ENCODE measurements around the gene CHRNA1. TPM values are rescaled to one million over a fixed set of nuclear protein-coding genes. Genes with fewer than 3 reads are reported as not detected.

The CHRNA1 gene
- total and polyA plus RNA-seq, 12 donors = 0.37 TPM; not detected in 11

DNA sequence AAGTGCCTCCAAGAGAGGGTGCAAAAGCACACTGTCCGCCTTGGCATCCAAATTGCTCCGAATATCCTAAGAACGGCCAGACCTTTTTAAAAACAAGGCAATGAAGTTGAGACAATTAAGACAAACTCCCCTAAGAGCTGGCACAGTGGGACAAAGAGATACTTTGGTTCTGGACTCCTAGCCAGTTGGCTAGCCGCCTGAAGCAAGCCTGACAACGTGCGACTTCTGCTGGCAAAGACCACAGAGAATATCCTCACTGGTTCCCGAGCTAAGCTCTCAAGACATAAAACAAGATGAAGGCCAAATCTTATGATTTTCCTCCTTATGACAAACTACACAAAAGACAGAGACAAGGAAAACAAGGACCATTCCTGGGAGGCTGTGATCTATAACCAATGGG, 32.7 kb downstream of the CHRNA1 start:
- 87 to 89% (median 88%) methylated on average over 7 of the region's 7 CpGs for WGBS, 4 donors
- Histone ChIP-seq H3K27ac (no peak overlapping the region), H3K4me3 (no peak overlapping the region), H3K27me3 (peaks cover 13% of the 10 kb centered on the region), H3K4me1 (replicated peaks in 1 of 2) (peaks cover 0 to 8% of the 10 kb centered on the region in 2 donors), H3K36me3 (replicated peaks in 1 of 2) (no peaks in the 10 kb centered on the region), H3K9me3 (replicated peaks in 1 of 3) (no peaks in the 10 kb centered on the region)
- no peak for TF ChIP-seq POLR2A (IDR thresholded peaks at IDR 0.05)
- TF ChIP-seq, protein P1, sequence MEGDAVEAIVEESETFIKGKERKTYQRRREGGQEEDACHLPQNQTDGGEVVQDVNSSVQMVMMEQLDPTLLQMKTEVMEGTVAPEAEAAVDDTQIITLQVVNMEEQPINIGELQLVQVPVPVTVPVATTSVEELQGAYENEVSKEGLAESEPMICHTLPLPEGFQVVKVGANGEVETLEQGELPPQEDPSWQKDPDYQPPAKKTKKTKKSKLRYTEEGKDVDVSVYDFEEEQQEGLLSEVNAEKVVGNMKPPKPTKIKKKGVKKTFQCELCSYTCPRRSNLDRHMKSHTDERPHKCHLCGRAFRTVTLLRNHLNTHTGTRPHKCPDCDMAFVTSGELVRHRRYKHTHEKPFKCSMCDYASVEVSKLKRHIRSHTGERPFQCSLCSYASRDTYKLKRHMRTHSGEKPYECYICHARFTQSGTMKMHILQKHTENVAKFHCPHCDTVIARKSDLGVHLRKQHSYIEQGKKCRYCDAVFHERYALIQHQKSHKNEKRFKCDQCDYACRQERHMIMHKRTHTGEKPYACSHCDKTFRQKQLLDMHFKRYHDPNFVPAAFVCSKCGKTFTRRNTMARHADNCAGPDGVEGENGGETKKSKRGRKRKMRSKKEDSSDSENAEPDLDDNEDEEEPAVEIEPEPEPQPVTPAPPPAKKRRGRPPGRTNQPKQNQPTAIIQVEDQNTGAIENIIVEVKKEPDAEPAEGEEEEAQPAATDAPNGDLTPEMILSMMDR (IDR thresholded peaks at IDR 0.05) = no peak
- no peak for DNase-seq
- intact Hi-C loops (cut with DNase I) = no loop called here

DNA sequence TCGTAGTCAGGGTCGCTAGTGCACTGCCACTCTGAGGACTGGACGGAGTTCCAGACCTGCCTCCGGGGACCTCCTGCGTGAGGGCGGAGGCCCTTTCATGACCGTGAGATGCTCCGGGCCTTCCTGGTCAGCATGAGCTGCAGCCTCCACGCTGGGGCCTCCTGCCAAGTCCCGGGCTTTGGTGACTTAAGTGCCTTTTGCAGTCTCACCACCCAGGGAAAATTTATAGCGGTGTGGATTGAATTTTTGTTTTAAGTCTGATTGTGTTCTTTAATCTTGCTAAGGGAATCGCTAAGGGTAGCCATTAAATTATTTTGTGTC, 33.6 kb downstream of the CHRNA1 start:
- intact Hi-C loops (cut with DNase I) = no loop called here
- Histone ChIP-seq H3K4me1 (replicated peaks in 1 of 2) (peaks cover 0 to 8% of the 10 kb centered on the region in 2 donors), H3K27me3 (peaks cover 13% of the 10 kb centered on the region), H3K4me3 (no peak overlapping the region), H3K9me3 (replicated peaks in 1 of 3) (no peaks in the 10 kb centered on the region), H3K27ac (no peak overlapping the region), H3K36me3 (replicated peaks in 1 of 2) (no peaks in the 10 kb centered on the region)
- no peak for DNase-seq
- TF ChIP-seq, protein P1 (IDR thresholded peaks at IDR 0.05) = no peak
- no peak for TF ChIP-seq POLR2A (IDR thresholded peaks at IDR 0.05)
- 72 to 84% (median 80%) methylated on average over 7 to 12 of the region's 12 CpGs for WGBS, 4 donors

DNA sequence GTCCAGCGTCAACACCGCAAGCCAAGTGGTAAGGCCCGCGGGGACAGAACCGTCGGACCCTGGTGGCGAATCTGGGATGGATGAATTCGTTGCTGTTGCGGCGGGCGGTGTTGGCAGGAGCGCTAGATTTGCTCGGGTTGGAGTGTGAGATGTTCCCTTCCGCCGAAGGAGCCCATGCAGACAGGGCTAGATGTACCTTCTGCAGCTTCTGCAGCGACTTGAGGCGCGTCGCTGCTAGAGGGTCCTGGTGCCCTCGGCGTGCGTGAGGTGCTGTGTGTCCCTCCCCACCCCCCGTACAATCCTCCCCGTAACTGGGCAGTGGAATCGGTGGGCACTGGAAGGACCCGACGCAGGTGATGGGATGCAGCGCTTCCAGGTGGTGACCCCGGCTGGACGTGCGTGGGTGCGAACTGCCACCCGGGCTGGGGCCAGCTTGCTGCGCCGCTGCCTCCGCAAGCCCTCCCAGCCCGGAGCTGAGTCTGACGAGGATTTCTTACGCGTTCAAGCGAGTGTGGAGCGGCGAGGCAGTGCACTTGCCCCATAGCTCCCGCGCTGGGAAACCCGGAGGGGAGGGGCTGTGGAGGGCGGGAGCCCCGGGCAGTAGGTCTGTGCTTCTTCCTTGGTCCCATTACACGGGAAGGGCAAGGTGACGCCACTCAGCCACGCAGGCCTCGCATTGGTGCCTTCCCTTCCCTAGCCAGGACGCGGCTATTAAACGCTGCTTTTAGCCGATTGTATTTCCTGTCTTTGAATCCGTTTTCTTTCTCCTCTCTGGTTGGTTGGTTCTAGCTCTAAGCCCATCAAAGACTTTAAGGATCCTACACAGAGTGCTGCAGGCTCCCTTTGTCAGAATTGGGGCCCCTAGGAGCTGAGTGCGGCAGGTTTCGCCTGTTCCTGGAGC, 34.2 kb downstream of the CHRNA1 start:
- Histone ChIP-seq H3K27me3 (peaks cover 13% of the 10 kb centered on the region), H3K9me3 (replicated peaks in 1 of 3) (no peaks in the 10 kb centered on the region), H3K4me1 (replicated peaks in 1 of 2) (peaks cover 0 to 8% of the 10 kb centered on the region in 2 donors), H3K27ac (no peak overlapping the region), H3K36me3 (replicated peaks in 1 of 2) (no peaks in the 10 kb centered on the region), H3K4me3 (peak overlapping the region in 1 of 4 donors; percentile 53)
- TF ChIP-seq, protein P1 (IDR thresholded peaks at IDR 0.05) = no peak
- no peak for TF ChIP-seq POLR2A (IDR thresholded peaks at IDR 0.05)
- no peak for DNase-seq
- 9 to 26% (median 13%) methylated on average over 13 to 59 of the region's 59 CpGs for WGBS, 4 donors
- intact Hi-C loops (cut with DNase I) = no loop called here

DNA sequence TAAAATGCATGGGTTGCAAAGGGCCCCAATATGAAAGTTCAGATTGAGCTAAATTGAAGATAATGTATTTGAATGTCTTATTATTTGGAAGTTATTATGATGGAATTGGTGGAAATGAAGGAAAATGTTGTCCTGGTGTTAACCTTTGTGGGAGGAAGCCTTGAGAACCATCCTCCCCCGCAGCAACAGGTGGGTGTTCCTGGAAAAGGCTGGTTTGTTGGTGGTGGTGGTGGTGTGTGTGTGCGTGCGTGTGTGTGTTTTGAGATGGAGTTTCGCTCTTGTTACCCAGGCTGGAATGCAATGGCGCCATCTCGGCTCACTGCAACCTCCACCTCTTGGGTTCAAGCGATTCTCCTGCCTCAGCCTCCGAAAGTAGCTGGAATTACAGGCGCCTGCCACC, 36.2 kb downstream of the CHRNA1 start:
- 91 to 94% (median 93%) methylated on average over 9 of the region's 9 CpGs for WGBS, 4 donors
- DNase-seq = no peak
- TF ChIP-seq, protein P1 (IDR thresholded peaks at IDR 0.05) = no peak
- no peak for TF ChIP-seq POLR2A (IDR thresholded peaks at IDR 0.05)
- H3K4me3 ChIP-seq = no peak overlapping the region
- no peaks in the 10 kb centered on the region for H3K36me3 ChIP-seq (replicated peaks in 1 of 2)
- no peaks in the 10 kb centered on the region for H3K9me3 ChIP-seq (replicated peaks in 1 of 3)
- peaks cover 0 to 8% of the 10 kb centered on the region in 2 donors for H3K4me1 ChIP-seq (replicated peaks in 1 of 2)
- intact Hi-C loops (cut with DNase I) = no loop called here
- H3K27ac ChIP-seq = no peak overlapping the region
- peaks cover 13% of the 10 kb centered on the region for H3K27me3 ChIP-seq

All from adrenal gland (tissue), 12 donors.